Transverse colon (tissue), 4 donors: ENCODE results near the gene JAM2. TPM values are rescaled to one million over a fixed set of nuclear protein-coding genes. Genes with fewer than 3 reads are reported as not detected.
"Not testable (repeated sequence)": the region's sequence is repeated elsewhere in the genome, so short reads cannot be mapped to it uniquely, and the experiment has no call there.

ENCODE experiments used
- DNase-seq: peaks from one replicate; pipeline ENCODE4 v3.0.0-alpha.2; 2019
- H3K27ac ChIP-seq, 4 donors: fragments of 200-600 bp; sonication (generic); 2 replicates each; pipeline ENCODE4 v1.5.1; 2016 to 2018; ENCODE audit warnings: inconsistent platforms in 4 of 4
- H3K27me3 ChIP-seq: fragments of 200-600 bp; sonication (generic); 2 replicates; pipeline ENCODE4 v1.5.1; 2017; ENCODE audit warnings: inconsistent platforms
- H3K36me3 ChIP-seq, 4 donors: fragments of 200-600 bp; sonication (generic); 2 replicates each; pipeline ENCODE4 v1.5.1; 2017 to 2019; ENCODE audit warnings: inconsistent platforms in 4 of 4
- H3K4me1 ChIP-seq, 4 donors: fragments of 200-600 bp; sonication (generic); 2 replicates each; pipeline ENCODE4 v1.5.1; 2017 to 2020; ENCODE audit warnings: inconsistent platforms in 4 of 4
- H3K4me3 ChIP-seq, 4 donors: fragments of 200-600 bp; sonication (generic); 1 replicate in 1 of 4; 2 replicates in 3 of 4; pipeline versions ENCODE4 v1.5.1 to v1.6.1; 2017 to 2019; ENCODE audit warnings: inconsistent platforms in 4 of 4
- H3K9me3 ChIP-seq, 2 donors: fragments of 200-600 bp; sonication (generic); 2 replicates each; pipeline ENCODE4 v1.5.1; 2017 to 2019; ENCODE audit warnings: inconsistent platforms in 2 of 2
- EP300 ChIP-seq: sonication (generic); formaldehyde crosslinking; IDR thresholded peaks from one replicate; pipeline ENCODE4 v1.6.1; 2017; ENCODE audit warnings: antibody characterized with exemption, low read depth
- POLR2A ChIP-seq: fragments of 450-650 bp; IDR thresholded peaks from one replicate; pipeline ENCODE4 v1.6.1; 2016; ENCODE audit warnings: antibody characterized with exemption, mild to moderate bottlenecking, moderate library complexity
- POLR2AphosphoS5 ChIP-seq, 3 donors: sonication (generic); formaldehyde crosslinking; IDR thresholded peaks; one replicate each; pipeline ENCODE4 v1.6.1; 2016; ENCODE audit warnings: antibody characterized with exemption in 3 of 3
- WGBS, 2 donors: methylation state at CpG; one replicate each; pipeline ENCODE4 v1.1.5; 2018; ENCODE audit warnings: low coverage in 1 of 2; 5-methylcytosine and 5-hydroxymethylcytosine counted together
- in situ Hi-C, 4 donors: fragments of 200-750 bp; cut with MboI; loops; one replicate each; pipeline versions ENCODE4 v1.15.0 to v1.15.1; 2017; ENCODE audit warnings: low sequenced_read_pairs in 3 of 4, low pct_ligation_motif_present in 1 of 4, low pct_unique_long_range_greater_than_20kb in 1 of 4
- intact Hi-C: fragments of 100-400 bp; cut with DNase I; formaldehyde crosslinking; loops from one replicate; pipeline ENCODE4 v1.15.1; 2023; ENCODE audit warnings: low total_unique reads
- total RNA-seq, 4 donors: library from RNA; depleted of rRNA; stranded (reverse); fragments of >200 nt; gene quantifications; one replicate each; pipeline ENCODE4 v1.1.0, GENCODE V29; 2016
- TF ChIP-seq, protein P1 (sequence below), 5 experiments: fragments of 200-600 bp in 3 of 5; fragments of 450-650 bp in 2 of 5; sonication (generic) in 3 of 5; IDR thresholded peaks; 1 replicate in 2 of 5; 2 replicates in 3 of 5; pipeline ENCODE4 v1.5.1; 2016 to 2017; ENCODE audit warnings: antibody characterized with exemption in 5 of 5, inconsistent platforms in 3 of 5, mild to moderate bottlenecking in 2 of 5, moderate library complexity in 1 of 5

Gene JAM2
- total RNA-seq, 4 donors from 2014 or later, result 0.75 to 7.4 (median 4.7) TPM

DNA sequence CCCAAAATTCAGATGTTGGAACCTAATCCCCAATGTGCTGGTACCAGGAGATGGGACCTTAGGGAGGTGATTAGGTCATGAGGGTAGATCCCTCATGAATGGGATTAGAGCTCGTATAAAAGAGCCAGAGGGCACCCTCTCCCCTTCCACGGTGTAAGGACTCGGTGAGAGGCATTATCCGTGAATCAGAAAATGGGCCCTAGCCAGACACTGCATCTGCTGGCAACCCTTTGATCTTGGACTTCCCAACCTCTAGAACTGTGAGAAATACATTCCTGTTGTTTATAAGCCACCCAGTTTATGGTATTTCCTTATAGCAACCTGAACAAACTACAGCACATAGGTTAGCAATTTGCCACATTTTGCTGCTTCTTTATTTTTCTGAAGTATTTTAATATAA lies 14.5 kb upstream of the JAM2 start:
- Histone ChIP-seq H3K27ac (no peak overlapping the region), H3K4me1 (no peaks in the 10 kb centered on the region), H3K9me3 (no peaks in the 10 kb centered on the region), H3K27me3 (no peaks in the 10 kb centered on the region), H3K4me3 (no peak overlapping the region), H3K36me3 (no peaks in the 10 kb centered on the region)
- in situ Hi-C loops (loop anchor here (10.0 to 25.0 kb wide), 3 partner anchors 80 to 1088 kb away; no protein-coding TSS in a partner anchor), intact Hi-C loops (no loop called here)
- DNase-seq, result no peak
- WGBS, 2 donors, result 88 to 99% methylated on average over 4 of the region's 4 CpGs
- TF ChIP-seq POLR2A (no peak), EP300 (no peak), POLR2AphosphoS5 (IDR thresholded peaks at IDR 0.05) (no peak)
- TF ChIP-seq, protein P1, sequence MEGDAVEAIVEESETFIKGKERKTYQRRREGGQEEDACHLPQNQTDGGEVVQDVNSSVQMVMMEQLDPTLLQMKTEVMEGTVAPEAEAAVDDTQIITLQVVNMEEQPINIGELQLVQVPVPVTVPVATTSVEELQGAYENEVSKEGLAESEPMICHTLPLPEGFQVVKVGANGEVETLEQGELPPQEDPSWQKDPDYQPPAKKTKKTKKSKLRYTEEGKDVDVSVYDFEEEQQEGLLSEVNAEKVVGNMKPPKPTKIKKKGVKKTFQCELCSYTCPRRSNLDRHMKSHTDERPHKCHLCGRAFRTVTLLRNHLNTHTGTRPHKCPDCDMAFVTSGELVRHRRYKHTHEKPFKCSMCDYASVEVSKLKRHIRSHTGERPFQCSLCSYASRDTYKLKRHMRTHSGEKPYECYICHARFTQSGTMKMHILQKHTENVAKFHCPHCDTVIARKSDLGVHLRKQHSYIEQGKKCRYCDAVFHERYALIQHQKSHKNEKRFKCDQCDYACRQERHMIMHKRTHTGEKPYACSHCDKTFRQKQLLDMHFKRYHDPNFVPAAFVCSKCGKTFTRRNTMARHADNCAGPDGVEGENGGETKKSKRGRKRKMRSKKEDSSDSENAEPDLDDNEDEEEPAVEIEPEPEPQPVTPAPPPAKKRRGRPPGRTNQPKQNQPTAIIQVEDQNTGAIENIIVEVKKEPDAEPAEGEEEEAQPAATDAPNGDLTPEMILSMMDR (IDR thresholded peaks at IDR 0.05), result no peak

DNA sequence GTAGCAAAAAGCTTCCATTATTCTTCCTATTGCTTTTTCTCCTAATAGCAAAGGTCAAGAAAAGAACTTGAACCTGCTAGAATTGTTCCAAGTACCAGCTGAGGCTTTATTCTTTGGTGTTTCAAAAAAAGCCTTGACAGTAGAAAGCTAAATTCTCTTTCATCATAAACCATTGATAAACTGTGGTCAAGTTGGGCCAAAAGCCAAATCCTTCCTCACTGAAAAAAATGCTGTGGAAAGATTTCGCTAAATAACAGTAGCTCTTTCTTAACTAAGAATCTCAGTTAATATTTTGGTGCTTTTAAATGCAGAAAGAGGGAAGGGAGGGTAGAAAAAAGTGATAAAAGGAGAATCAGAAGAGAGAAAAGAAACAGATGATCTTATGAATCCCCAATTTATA lies 14.0 kb upstream of the JAM2 start:
- TF ChIP-seq POLR2A, result no peak
- in situ Hi-C loops, result loop anchor here in 1 of 4 donors (10.0 kb wide), 1 partner anchor 80 kb away; no protein-coding TSS in a partner anchor
- WGBS, 2 donors, result 74 to 77% methylated on average over 1 of the region's 1 CpG
- Histone ChIP-seq H3K4me3 (no peak overlapping the region), H3K27me3 (no peaks in the 10 kb centered on the region), H3K36me3 (no peaks in the 10 kb centered on the region), H3K27ac (no peak overlapping the region), H3K9me3 (no peaks in the 10 kb centered on the region), H3K4me1 (no peaks in the 10 kb centered on the region)
- no peak for DNase-seq
- intact Hi-C loops, result no loop called here

DNA sequence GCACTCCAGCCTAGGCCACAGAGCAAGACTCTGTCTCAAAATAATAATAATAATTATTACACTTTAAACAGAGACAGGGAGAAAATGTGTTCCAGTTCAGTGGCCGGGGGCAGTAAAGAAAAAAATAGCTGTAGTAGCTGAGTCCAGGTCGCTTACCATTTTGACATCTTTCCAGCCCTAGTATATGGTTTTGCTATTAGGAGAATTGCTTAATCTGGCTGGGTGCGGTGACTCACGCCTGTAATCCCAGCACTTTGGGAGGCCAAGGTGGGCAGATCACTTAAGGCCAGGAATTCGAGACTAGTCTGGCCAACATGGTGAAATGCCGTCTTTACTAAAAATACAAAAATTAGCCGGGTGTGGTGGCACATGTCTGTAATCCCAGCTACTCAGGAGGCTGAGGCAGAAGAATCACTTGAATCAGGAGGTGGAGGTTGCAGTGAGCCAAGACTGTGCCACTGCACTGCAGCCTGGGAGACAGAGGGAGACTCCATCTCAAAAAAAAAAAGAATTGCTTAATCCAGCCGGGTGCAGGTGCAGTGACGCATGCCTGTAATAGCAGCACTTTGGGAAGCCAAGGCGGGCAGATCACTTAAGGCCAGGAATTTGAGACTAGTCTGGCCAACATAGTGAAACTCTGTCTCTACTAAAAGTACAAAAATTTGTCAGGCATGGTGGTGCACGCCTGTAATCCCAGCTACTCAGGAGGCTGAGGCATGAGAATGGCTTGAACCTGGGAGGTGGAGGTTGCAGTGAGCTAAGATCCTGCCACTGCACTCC lies 13.1 kb upstream of the JAM2 start:
- H3K36me3 ChIP-seq, H3K27ac ChIP-seq, H3K9me3 ChIP-seq, H3K4me1 ChIP-seq, intact Hi-C loops, DNase-seq, H3K27me3 ChIP-seq, H3K4me3 ChIP-seq: not testable (repeated sequence)
- in situ Hi-C loops, result loop anchor here in 1 of 4 donors (10.0 kb wide), 1 partner anchor 79 kb away; no protein-coding TSS in a partner anchor
- WGBS, 2 donors, result 90 to 100% methylated on average over 3 to 11 of the region's 11 CpGs

DNA sequence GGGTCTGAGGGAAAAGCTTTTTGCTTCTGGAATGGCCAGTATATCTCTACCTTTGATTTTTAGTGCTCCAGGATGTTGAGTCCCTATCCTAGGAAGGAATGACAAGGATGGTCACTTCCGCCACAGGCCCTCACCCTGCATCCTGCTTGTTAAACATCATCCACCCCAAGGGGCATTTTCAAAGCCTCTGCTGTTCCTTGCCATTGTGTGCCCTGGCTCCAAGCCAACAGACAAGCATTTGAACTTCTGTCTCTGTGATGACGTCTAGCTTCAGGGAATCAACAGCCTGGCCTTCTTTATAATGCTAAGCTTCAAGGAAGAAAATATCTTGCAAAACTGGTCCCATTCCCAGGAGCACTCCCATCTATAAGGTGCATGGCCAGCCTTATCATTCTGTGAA lies 12.3 kb upstream of the JAM2 start:
- WGBS, 2 donors, result 54 to 62% methylated on average over 2 of the region's 2 CpGs
- H3K4me1 ChIP-seq, result no peaks in the 10 kb centered on the region
- no peak overlapping the region for H3K4me3 ChIP-seq
- H3K36me3 ChIP-seq, result no peaks in the 10 kb centered on the region
- H3K27ac ChIP-seq, result no peak overlapping the region
- DNase-seq, result no peak
- TF ChIP-seq, protein P1 (IDR thresholded peaks at IDR 0.05), result no peak
- no peak for TF ChIP-seq POLR2A
- no peak for TF ChIP-seq POLR2AphosphoS5 (IDR thresholded peaks at IDR 0.05)
- TF ChIP-seq EP300, result no peak
- in situ Hi-C loops, result loop anchor here in 1 of 4 donors (10.0 kb wide), 1 partner anchor 78 kb away; no protein-coding TSS in a partner anchor
- intact Hi-C loops, result no loop called here
- H3K27me3 ChIP-seq, result no peaks in the 10 kb centered on the region
- no peaks in the 10 kb centered on the region for H3K9me3 ChIP-seq

DNA sequence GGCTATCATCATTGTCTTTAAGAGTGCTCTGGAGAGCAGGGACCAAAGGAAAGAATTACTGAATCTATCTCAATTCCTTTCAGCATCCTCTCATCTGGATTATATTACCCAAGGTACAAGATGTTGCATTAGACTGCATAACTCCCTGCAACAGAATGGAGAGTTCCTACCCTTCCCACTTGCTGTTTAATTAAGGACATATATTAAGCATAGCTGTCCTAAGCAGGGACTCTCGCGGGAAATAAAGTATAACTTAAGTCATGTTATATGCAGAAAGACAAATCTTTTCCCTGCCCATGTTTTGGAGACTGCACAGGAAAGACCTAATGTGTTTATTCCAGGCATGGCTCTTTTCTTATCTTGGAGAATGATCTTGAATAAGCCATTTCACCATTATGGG lies 6.8 kb upstream of the JAM2 start:
- no peak overlapping the region for H3K27ac ChIP-seq
- no peak overlapping the region for H3K4me3 ChIP-seq
- no peaks in the 10 kb centered on the region for H3K27me3 ChIP-seq
- no peaks in the 10 kb centered on the region for H3K36me3 ChIP-seq
- TF ChIP-seq EP300 (no peak), POLR2A (no peak), POLR2AphosphoS5 (IDR thresholded peaks at IDR 0.05) (no peak)
- TF ChIP-seq, protein P1 (IDR thresholded peaks at IDR 0.05), result no peak
- DNase-seq, result no peak
- intact Hi-C loops (no loop called here), in situ Hi-C loops (no loop called here)
- 76 to 95% methylated on average over 2 of the region's 2 CpGs for WGBS, 2 donors
- H3K9me3 ChIP-seq, result no peaks in the 10 kb centered on the region
- no peaks in the 10 kb centered on the region for H3K4me1 ChIP-seq
